Ishikawa (cell line): Measurements from ENCODE around the gene NMRK1.

Experiments
- CEBPB ChIP-seq: IDR thresholded peaks from 2 replicates; pipeline ENCODE4 v1.6.1; 2012
- CREB1 ChIP-seq: IDR thresholded peaks from 2 replicates; pipeline ENCODE4 v1.6.1; 2012; ENCODE audit warnings: low read depth
- EGR1 ChIP-seq: IDR thresholded peaks from 2 replicates; pipeline ENCODE4 v1.6.1; 2012
- EP300 ChIP-seq: IDR thresholded peaks from 2 replicates; pipeline ENCODE4 v1.6.1; 2012; ENCODE audit warnings: borderline replicate concordance
- FOXM1 ChIP-seq: IDR thresholded peaks from 2 replicates; pipeline ENCODE4 v1.6.1; 2012; ENCODE audit warnings: low read depth, borderline replicate concordance
- MAX ChIP-seq: IDR thresholded peaks from 2 replicates; pipeline ENCODE4 v1.6.1; 2012
- NFIC ChIP-seq: IDR thresholded peaks from 2 replicates; pipeline ENCODE4 v1.6.1; 2012
- RAD21 ChIP-seq: IDR thresholded peaks from 2 replicates; pipeline ENCODE4 v1.6.1; 2012; ENCODE audit warnings: low read depth
- REST ChIP-seq: IDR thresholded peaks from 2 replicates; pipeline ENCODE4 v1.6.1; 2012; ENCODE audit warnings: low read depth, mild to moderate bottlenecking
- TAF1 ChIP-seq: IDR thresholded peaks from 2 replicates; pipeline ENCODE4 v1.6.1; 2012; ENCODE audit warnings: low read depth, mild to moderate bottlenecking
- USF1 ChIP-seq: IDR thresholded peaks from 2 replicates; pipeline ENCODE4 v1.6.1; 2012
- YY1 ChIP-seq: IDR thresholded peaks from 2 replicates; pipeline ENCODE4 v1.6.1; 2012; ENCODE audit warnings: low read depth

DNA sequence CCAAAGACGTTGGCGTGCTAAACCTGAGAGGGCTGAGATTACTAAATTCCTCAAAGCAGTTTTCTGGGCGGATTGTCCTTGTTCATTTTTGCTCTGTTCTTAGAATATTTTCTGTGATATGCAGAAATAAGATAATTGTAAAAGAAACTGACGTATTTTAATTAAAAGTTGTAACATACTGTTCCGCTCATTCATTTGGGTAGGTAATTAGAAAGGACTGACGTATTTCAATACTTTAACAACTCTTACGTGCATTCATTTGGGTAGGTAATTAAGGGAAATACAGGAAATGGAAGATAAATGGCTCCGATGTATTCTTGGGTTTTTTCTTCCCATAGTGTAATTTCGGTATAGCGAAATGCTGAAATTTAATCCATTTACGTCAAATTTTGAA lies 1.4 kb upstream of the NMRK1 start:
- TF ChIP-seq EP300 (no peak), RAD21 (no peak), TAF1 (no peak), FOXM1 (no peak), YY1 (no peak), CEBPB (no peak), USF1 (no peak), CREB1 (no peak), MAX (no peak), REST (no peak), NFIC (no peak), EGR1 (no peak)
